AML-193 (cell line): ENCODE results near the gene SLC25A13.

Source experiments
- DNase-seq, 2 experiments: peaks; one replicate each; lab custom pipeline; 2025; lab: John Stamatoyannopoulos, UW

SLC25A13 gene

GRCh38 chr7:96152706-96153105, 169.2 kb downstream of the SLC25A13 start:
- no peak for DNase-seq

DNA sequence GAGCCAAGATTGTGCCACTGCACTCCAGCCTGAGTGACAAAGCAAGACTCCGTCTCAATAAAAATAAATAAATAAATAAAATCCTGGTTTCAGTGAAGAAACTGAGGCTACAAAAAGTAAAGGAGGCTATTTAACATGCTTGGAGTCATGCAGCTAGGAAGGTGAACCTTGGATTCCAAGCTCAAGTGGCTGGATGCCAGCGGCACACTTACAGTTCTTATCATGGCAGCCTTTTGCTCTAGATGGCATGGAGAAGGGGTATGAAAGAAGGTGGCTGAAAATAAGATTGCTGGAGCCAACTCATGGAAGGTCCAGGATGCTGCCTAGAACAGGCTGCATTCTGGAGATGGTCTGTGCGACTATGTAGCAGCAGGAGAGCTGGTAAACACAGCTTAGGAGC, 170.0 kb downstream of the SLC25A13 start:
- no peak for DNase-seq

GRCh38 chr7:96144260-96144526, 177.7 kb downstream of the SLC25A13 start:
- DNase-seq: no peak

- no peak for DNase-seq
Observed at GRCh38 chr7:96143495-96144259, 178.2 kb downstream of the SLC25A13 start.

GRCh38 chr7:96136600-96137239, 185.2 kb downstream of the SLC25A13 start:
- no peak for DNase-seq

DNA sequence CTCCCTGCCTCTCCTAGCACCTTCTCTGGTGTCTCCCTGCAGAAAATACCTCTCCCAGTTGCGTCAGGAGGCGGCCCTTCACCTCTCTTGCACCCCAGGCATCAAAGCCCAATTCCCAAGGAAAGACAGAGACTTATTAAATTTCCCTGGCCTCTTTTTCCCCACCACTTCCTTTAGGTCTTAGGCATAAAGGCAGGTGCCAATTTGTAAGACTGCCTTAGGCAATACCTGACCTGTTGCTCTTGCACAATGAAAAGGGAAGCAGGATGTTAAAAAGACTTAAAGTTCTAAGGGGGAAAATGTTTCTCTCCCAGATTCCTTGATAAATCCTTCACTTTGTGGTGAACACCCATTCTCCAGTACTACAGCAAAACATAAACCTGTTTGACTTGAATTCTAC, 186.7 kb downstream of the SLC25A13 start:
- no peak for DNase-seq

DNA sequence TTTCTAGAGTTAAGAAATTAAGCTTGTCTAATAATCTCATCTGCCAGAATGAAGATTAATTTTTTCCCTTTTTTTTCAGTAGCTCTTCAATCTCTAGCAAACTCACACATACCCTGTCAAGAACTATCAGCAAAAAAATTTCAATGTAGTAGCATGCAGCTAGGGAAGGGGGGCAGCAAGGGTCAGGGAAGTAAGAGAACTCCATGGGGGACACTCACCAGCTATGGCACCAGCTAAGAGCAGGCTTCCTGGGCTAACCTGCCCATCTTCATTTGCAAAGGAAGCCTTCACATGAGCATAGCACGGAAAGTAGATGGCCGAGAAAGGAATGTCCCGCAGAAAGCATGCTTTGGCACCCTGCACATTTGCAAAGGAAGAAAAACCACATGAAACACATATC, 190.4 kb downstream of the SLC25A13 start:
- no peak for DNase-seq

DNA sequence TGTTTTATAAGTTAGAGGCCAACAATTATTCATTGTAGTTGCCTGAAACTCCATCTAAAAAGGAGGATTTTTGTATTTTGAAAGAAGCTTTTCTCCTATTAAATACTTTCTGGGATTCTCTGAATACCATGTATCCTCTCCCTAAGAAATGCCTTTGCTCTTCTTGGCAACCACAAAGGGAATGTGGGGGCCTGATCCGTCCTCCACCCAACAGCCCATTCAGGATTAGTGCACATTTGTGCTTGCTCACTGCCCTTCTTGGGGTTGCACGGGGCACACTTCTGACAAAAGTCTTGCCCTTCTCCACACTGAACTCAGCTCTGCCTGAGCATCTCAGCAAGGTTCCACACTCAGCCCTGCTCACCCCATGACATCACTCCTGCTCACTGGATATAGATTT, 194.2 kb downstream of the SLC25A13 start:
- no peak for DNase-seq

DNA sequence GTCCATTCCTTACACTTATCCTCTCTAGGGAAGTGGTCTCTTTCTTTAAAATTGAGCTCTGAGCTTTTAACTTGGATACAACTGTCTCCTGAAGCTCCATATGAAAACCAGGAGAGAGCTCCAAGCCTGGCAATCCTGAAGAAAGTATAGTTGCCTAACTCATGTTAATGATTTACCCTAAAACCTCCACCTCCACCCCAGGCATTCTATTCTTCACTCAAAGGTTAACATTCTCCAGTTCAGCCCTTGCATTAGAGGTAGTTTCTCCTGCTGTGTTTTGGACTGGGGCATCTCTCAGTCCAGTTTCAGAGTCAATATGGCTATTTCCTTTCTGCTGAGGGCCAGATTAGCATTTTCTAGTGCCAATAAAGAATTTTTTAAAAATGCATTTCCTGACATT, 195.5 kb downstream of the SLC25A13 start:
- no peak for DNase-seq

DNA sequence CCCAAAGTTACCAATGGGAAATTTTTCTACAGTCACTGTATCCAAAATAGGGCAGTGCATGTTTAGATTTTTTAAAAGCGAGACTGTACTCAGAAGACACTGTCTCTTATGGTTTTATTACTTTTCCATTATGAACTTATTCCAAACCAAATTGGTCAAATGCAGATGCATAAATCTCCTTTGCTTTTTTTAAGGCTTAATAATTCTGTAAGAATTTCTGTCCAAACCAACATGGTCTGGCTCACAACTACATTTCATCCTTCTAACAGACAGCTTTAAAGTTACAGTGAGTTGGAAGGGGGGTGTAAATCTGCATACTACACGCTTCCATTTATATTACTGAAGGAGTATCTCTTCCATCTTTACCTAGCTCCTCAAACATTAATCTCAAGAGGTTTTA, 199.2 kb downstream of the SLC25A13 start:
- DNase-seq: no peak

GRCh38 chr7:96121752-96122151, 200.1 kb downstream of the SLC25A13 start:
- no peak for DNase-seq

- no peak for DNase-seq
Observed at GRCh38 chr7:96120445-96121225, 201.3 kb downstream of the SLC25A13 start.

- DNase-seq: no peak
Observed at GRCh38 chr7:96118449-96119001, 203.4 kb downstream of the SLC25A13 start.

DNA sequence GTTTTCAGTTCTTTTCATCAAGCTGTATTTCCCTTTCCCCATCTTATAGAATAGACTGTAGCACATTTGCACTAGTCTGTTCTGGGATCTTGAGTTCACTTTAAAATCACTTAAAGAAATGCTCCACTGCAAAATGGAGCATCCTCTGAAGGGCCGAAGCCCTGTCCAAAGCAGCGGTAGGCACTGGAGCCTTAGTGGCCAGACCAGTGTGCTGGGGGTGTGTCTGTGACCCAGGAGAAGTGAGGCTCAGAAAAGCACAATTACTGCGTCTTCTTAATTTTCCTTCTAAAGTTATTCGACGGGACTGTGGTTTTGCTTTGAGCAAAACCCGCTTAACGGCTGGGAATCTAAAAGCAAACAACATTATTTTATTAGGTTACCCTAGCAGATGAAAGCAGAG, 205.7 kb downstream of the SLC25A13 start:
- DNase-seq: no peak

DNA sequence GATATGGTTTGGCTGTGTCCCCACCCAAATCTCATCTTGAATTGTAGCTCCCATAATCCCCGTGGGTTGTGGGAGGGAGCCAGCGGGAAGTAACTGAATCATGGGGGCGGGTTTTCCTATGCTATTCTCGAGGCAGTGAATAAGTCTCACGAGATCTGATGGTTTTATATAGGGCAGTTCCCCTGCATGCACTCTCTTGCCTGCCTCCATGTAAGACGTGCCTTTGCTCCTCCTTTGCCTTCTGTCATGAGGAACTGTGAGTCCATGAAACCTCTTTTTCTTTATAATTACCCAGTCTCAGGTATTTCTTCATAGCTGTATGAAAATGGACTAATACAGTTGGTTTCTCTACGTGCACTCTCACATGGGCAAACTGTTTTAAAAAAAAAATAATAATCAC, 207.7 kb downstream of the SLC25A13 start:
- DNase-seq: no peak

DNA sequence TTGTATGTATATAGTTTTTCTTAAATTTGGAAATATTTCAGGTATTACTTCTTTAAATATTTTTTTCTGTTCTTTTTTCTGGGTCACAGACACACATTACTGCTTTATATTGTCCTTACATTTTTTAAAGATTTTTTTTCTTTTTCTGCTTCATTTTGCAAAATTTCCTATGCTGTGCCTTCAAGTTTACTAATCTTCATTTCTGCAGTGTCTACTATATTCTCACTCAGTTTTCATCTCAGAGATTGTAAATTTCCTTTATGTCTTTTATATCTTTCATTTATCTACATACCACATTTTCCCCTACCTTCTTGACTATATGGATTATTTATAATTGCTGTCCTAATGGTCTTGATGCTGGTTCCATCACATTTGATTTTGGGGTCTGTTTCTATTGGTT, 210.5 kb downstream of the SLC25A13 start:
- no peak for DNase-seq

DNA sequence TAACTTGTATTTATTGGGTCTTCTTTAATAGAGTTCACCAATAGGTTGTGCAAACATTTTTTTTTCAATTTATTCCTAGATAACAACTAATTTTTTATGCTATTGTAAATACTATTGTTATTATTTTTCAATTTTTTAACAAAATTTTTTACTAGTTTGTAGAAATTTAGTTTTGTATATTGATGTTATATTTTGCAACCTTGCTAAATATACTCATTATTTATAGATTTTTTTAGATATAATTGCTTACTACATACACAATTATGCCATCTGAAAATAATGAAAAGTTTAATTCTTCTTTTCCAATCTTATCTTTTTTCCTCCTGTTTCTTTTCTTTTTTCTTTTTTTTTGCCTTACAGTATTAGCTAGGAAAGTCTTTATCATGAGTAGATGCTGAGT, 216.9 kb downstream of the SLC25A13 start:
- no peak for DNase-seq

DNA sequence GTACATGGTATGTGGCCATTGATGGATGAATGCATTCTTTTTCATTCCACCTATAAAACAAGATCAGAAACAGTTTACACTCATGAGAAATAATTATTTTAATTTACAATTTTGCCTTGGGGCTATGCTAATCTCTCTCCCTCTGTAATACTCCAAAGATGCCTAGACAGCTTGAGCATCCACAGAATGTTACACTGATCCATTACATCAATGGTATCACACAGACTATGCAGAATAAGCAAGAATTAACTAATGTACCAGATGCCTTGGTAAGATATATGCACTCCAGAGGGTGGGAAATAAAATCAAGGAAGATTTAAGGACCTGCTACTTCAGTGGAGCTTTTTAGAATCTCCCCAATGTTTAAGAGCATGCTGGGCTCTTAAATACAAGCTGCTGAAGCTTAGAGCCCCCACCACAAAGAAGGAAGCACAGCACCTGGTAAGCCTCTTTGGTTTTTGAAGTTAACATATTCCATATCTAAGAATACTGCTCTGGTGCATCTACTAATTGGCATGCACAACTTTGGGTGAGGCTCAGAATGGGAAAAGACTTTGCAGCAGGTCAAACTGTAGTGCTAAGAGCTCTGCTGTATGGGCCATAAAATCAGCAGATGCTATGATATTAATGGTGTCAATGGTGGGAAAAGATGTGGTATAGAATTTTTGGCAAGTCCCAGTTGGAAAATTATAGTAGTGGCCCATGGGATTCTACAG, 219.6 kb downstream of the SLC25A13 start:
- no peak for DNase-seq

GRCh38 chr7:96100737-96101136, 221.2 kb downstream of the SLC25A13 start:
- DNase-seq: no peak

DNA sequence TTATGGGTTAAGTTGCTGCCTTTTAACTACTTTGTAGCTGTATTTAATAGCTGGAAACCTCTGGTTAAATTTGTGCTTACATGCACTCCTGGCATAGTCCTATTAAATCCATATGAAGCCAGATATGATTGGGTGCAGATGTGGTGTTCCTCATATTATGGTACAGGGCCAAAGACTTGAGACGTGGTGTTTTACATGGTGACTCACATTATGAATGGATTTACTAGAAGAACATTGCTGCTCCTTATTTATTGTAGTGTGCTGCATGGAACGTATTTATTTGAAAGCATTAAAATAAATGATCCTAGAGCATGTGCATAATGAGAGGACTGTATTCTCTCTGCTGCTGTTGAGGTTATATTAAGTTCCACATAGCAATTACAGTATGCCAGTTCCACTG, 224.1 kb downstream of the SLC25A13 start:
- DNase-seq: no peak

- DNase-seq: no peak
Observed at GRCh38 chr7:96093435-96093834, 228.5 kb downstream of the SLC25A13 start.

GRCh38 chr7:96090756-96091155, 231.1 kb downstream of the SLC25A13 start:
- DNase-seq: no peak
